ENCODE measurements around the gene ZNF100. TPM values are rescaled to one million over a fixed set of nuclear protein-coding genes. Genes with fewer than 3 reads are reported as not detected.
"Not testable (repeated sequence)": the region's sequence is repeated elsewhere in the genome, so short reads cannot be mapped to it uniquely, and the experiment has no call there.

ZNF100 gene
- polyA plus RNA-seq, 1 of the 3 experiments (the other 2 are of a cell fraction): 1.1 TPM

GRCh38 chr19:21786936-21787335, 19.6 kb upstream of the ZNF100 start:
- Histone ChIP-seq H3K27me3 (ENCODE audit: insufficient read depth) (no peaks in the 10 kb centered on the region), H4K20me1 (ENCODE audit: insufficient read depth) (no peaks in the 10 kb centered on the region), H3K79me2 (ENCODE audit: insufficient read depth) (no peaks in the 10 kb centered on the region), H3K4me3 (ENCODE audit: low read depth in 2 of 2, low read length in 1 of 2) (no peak overlapping the region), H3K4me2 (no peak overlapping the region), H2AFZ (ENCODE audit: low read depth) (no peak overlapping the region), H3K9me3 (no peaks in the 10 kb centered on the region), H3F3A (replicated peaks; ENCODE audit: insufficient read depth) (no peaks in the 10 kb centered on the region), H3K27ac (ENCODE audit: low read depth in 2 of 2, low read length in 1 of 2) (no peak overlapping the region), H3K9ac (no peak overlapping the region), H3K36me3 (replicated peaks in 1 of 2; ENCODE audit: control insufficient read depth in 1 of 2, insufficient read depth in 2 of 2, low read length in 1 of 2) (no peaks in the 10 kb centered on the region), H3K9me2 (no peaks in the 10 kb centered on the region), H3K4me1 (ENCODE audit: control insufficient read depth in 1 of 2, insufficient read depth in 2 of 2, low read depth in 1 of 2, low read length in 1 of 2) (no peaks in the 10 kb centered on the region)
- no peak for DNase-seq
- ChIA-PET CTCF (no interaction called here), POLR2A (no interaction called here)
- WGBS (ENCODE audit: low lambda C conversion rate): 67% methylated on average over 3 of the region's 3 CpGs
- TF ChIP-seq USF1 (IDR thresholded peaks at IDR 0.05; ENCODE audit: borderline replicate concordance, low read depth) (no peak), TAF1 (IDR thresholded peaks at IDR 0.05; ENCODE audit: borderline replicate concordance, low read depth, low read length) (no peak), FOXM1 (IDR thresholded peaks at IDR 0.05; ENCODE audit: low read depth) (no peak), NRF1 (IDR thresholded peaks at IDR 0.05; ENCODE audit: low read depth, low read length) (no peak), MEF2A (IDR thresholded peaks at IDR 0.05; ENCODE audit: borderline replicate concordance, low read depth) (no peak), RFX5 (IDR thresholded peaks at IDR 0.05; ENCODE audit: low read length) (no peak), REST (IDR thresholded peaks at IDR 0.05; ENCODE audit: low read depth, low read length) (no peak)

GRCh38 chr19:21775792-21776191, 8.4 kb upstream of the ZNF100 start:
- H2AFZ ChIP-seq (ENCODE audit: low read depth); H3K4me1 ChIP-seq (ENCODE audit: control insufficient read depth in 1 of 2, insufficient read depth in 2 of 2, low read depth in 1 of 2, low read length in 1 of 2); H4K20me1 ChIP-seq (ENCODE audit: insufficient read depth); DNase-seq; H3K4me2 ChIP-seq; H3K27me3 ChIP-seq (ENCODE audit: insufficient read depth); CTCF ChIA-PET; H3K9me3 ChIP-seq; H3K36me3 ChIP-seq (replicated peaks in 1 of 2; ENCODE audit: control insufficient read depth in 1 of 2, insufficient read depth in 2 of 2, low read length in 1 of 2); H3K27ac ChIP-seq (ENCODE audit: low read depth in 2 of 2, low read length in 1 of 2); H3K9me2 ChIP-seq; H3K79me2 ChIP-seq (ENCODE audit: insufficient read depth); POLR2A ChIA-PET; H3K4me3 ChIP-seq (ENCODE audit: low read depth in 2 of 2, low read length in 1 of 2); H3F3A ChIP-seq (replicated peaks; ENCODE audit: insufficient read depth); H3K9ac ChIP-seq: not testable (repeated sequence)
- WGBS (ENCODE audit: low lambda C conversion rate): 76% methylated on average over 7 of the region's 30 CpGs

GRCh38 chr19:21766705-21767064, 694 bp downstream of the ZNF100 start:
- POLR2A ChIA-PET: interaction anchor here (0.6 to 1.2 kb wide), 3 partner anchors 85 to 1999 kb away, joined by 3 to 10 read pairs (median 3); no protein-coding TSS in a partner anchor
- peaks cover 7 to 38% of the 10 kb centered on the region in 2 experiments for H3K36me3 ChIP-seq (replicated peaks in 1 of 2; ENCODE audit: control insufficient read depth in 1 of 2, insufficient read depth in 2 of 2, low read length in 1 of 2)
- H3K27ac ChIP-seq (ENCODE audit: low read depth in 2 of 2, low read length in 1 of 2): peak overlapping the region; percentile 71 to 77; a peak in 3 of 4 replicates
- CTCF ChIA-PET; DNase-seq; H3K4me1 ChIP-seq (ENCODE audit: control insufficient read depth in 1 of 2, insufficient read depth in 2 of 2, low read depth in 1 of 2, low read length in 1 of 2); H3F3A ChIP-seq (replicated peaks; ENCODE audit: insufficient read depth); H3K9me3 ChIP-seq; H3K27me3 ChIP-seq (ENCODE audit: insufficient read depth); H3K9me2 ChIP-seq; H4K20me1 ChIP-seq (ENCODE audit: insufficient read depth): not testable (repeated sequence)
- peak overlapping the region; percentile 83 for H3K4me2 ChIP-seq
- peak overlapping the region; percentile 84 to 96 for H3K4me3 ChIP-seq (ENCODE audit: low read depth in 2 of 2, low read length in 1 of 2)
- H3K9ac ChIP-seq: peak overlapping the region; percentile 87; the same call in 1 of the 2 replicates
- H2AFZ ChIP-seq (ENCODE audit: low read depth): peak overlapping the region; percentile 94
- WGBS (ENCODE audit: low lambda C conversion rate): 7% methylated on average over 19 of the region's 19 CpGs
- H3K79me2 ChIP-seq (ENCODE audit: insufficient read depth): peaks cover 28% of the 10 kb centered on the region

Data from SK-N-SH (cell line).